GM18951 (cell line): ENCODE data around the gene LIFR.

ENCODE experiments used
- POLR2A ChIP-seq: IDR thresholded peaks from 4 replicates; pipeline ENCODE4 v1.6.1; 2011; ENCODE audit warnings: mild to moderate bottlenecking; ENCODE audit not compliant: insufficient read length, insufficient read depth; ENCODE audit errors: extremely low read depth
- in situ Hi-C: fragments of 300-500 bp; cut with MboI; formaldehyde crosslinking; loops from one replicate; pipeline ENCODE4 v1.12.0; 2022; ENCODE audit warnings: low sequenced_read_pairs, mixed read lengths, inconsistent platforms; ENCODE audit not compliant: unreplicated experiment

Gene LIFR

GRCh38 chr5:38468978-38469706 is 87.3 kb downstream of the LIFR start:
- no peak for TF ChIP-seq POLR2A
- in situ Hi-C loops = no loop called here

- TF ChIP-seq POLR2A = no peak
- in situ Hi-C loops = no loop called here
These were observed 88.2 kb downstream of the LIFR start for GRCh38 chr5:38468202-38468673.

DNA sequence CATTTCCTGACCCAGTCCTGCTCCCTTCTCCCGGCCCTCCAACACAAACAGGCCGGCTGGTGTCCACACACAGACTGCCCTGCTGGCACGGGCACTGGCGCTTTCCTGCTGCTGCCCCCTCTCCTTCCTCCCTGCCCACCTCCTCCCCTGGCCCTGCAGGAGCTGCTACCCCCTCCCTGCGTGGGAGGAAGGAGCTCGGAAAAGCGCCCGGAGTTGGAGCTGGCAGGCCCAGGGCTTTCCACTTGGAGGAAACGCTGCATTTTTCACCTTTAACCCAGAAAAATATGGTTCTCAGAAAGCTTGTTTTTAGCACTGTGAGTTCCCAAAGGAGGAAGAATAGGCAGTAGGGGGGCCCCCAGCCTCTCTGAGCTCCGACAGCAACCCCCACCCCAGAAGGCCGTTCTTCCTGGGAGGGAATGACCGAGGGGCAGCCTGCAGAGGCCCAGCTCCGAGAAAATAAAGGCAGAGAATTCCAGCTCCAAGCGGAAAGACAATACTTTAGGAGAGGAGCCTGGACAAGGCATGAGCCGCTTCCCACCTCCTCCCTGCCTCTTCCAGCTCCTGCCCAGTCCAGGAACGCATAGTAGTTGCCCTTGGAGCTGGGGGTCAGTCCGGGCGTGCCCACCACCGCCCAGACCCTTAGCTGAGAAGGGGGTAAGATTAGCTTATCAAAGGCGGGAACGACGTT is 88.9 kb downstream of the LIFR start:
- TF ChIP-seq POLR2A = no peak
- in situ Hi-C loops = no loop called here

- in situ Hi-C loops = no loop called here
- no peak for TF ChIP-seq POLR2A
These were observed 89.8 kb downstream of the LIFR start for GRCh38 chr5:38466424-38467189.

- TF ChIP-seq POLR2A = no peak
These were observed 90.6 kb downstream of the LIFR start for GRCh38 chr5:38465702-38466423.

GRCh38 chr5:38465061-38465460 is 91.4 kb downstream of the LIFR start:
- TF ChIP-seq POLR2A = no peak
- in situ Hi-C loops = no loop called here

More at GRCh38 chr5:38465702-38466423, 90.6 kb downstream of the LIFR start:
- in situ Hi-C loops = no loop called here

DNA sequence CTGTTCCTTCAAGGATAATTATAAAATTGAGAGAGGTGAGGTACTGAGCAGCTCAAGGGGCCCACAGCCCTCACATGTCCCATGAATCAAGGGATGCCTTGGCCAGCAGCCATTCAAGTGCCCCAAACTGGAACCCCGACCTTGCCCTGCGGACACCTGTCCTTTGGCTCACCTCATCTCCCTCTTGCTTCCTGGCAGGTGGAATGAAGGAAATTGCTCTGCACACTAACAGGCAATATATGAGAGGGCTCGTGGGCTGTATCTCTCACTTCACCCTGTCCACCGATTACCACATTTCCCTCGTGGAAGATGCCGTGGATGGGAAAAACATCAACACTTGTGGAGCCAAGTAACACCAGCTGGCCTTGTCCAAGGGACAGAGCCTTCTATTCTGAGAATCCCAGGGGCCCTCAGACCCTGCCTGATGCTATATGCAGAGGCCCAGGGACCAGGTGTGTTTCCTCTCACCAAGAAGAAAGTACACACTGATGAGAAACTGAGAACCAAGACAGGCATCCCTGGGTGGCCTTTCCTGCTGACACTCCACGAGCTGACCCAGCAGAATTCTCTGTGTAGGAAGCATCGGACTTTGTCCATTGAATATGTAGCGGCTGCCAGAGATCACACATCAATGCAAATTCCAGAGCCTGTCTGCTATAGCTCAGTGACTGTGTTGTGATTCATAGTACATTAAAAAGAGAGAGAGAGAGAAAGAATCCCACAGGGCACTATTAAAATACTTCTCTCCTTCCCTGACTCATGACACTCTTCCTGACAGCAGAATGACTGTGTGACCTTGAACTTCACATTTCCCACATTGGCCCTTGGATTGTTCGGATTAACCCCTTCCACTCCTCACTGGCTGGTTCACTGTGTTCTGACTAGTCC is 92.6 kb downstream of the LIFR start:
- in situ Hi-C loops = no loop called here
- TF ChIP-seq POLR2A = no peak

GRCh38 chr5:38462976-38463633 is 93.3 kb downstream of the LIFR start:
- TF ChIP-seq POLR2A = no peak
- in situ Hi-C loops = no loop called here

DNA sequence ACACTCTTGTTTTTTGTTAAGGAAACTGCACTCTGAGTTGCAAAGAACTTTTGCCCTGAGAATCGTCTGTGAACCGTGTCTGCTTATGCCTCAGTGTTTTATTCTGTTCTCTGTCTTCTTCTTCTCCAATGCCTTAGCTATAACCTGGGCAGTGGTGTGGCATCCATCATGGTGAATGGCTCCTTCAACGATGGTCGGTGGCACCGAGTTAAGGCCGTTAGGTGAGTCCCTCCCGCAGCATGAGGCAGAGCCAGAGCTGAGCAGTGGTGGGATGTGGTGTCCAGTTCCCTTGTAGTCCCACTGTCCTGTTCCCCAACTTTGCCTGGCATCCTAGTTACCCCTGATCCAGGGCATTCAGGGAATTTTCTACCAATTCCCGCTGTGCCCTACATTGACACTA is 98.3 kb downstream of the LIFR start:
- in situ Hi-C loops = no loop called here
- TF ChIP-seq POLR2A = no peak

- no peak for TF ChIP-seq POLR2A
These were observed 99.6 kb downstream of the LIFR start for GRCh38 chr5:38456657-38457399.

GRCh38 chr5:38455796-38456330 is 100.6 kb downstream of the LIFR start:
- TF ChIP-seq POLR2A = no peak
- in situ Hi-C loops = no loop called here

More at GRCh38 chr5:38456657-38457399, 99.6 kb downstream of the LIFR start:
- in situ Hi-C loops = no loop called here
